Endothelial cell of umbilical vein (primary cell): ENCODE data around the gene MSH3. TPM values are rescaled to one million over a fixed set of nuclear protein-coding genes. Genes with fewer than 3 reads are reported as not detected.

Experiments used
- BruUV-seq: library from RNA; stranded (reverse); fragments of 400-500 nt; replicated peaks from 2 replicates; lab custom pipeline; 2021; lab: Mats Ljungman, UMichigan
- CTCF ChIA-PET: fragments of 300-600, 350-600 bp; sonication (Branson Sonifier 250); formaldehyde crosslinking; loops from one replicate; lab custom pipeline; 2021; ENCODE audit warnings: antibody characterized with exemption, inconsistent platforms; lab: Charles Lee
- POLR2A ChIA-PET: fragments of 300-600, 350-600 bp; sonication (Branson Sonifier 250); formaldehyde crosslinking; loops from one replicate; lab custom pipeline; 2021; ENCODE audit warnings: antibody characterized with exemption, inconsistent platforms; lab: Charles Lee
- DNase-seq: peaks from one replicate; pipeline ENCODE4 v3.0.0-alpha.2; 2011; ENCODE audit warnings: low read depth, low spot score
- FAIRE-seq: peaks from 2 replicates; lab custom pipeline; 2011; peaks lifted over from hg19 to GRCh38; lab: Jason Lieb, UNC
- H2AFZ ChIP-seq: 2 replicates; pipeline ENCODE4 v1.6.0; 2012; ENCODE audit warnings: low read depth, low read length, control low read depth, inconsistent platforms
- H3K27ac ChIP-seq: 2 replicates; pipeline ENCODE4 v1.5.1; 2011; ENCODE audit warnings: low read depth, mild to moderate bottlenecking, control low read depth, low read length, moderate library complexity; ENCODE audit not compliant: insufficient read depth
- H3K27me3 ChIP-seq, 2 experiments: 2 replicates each; pipeline versions ENCODE4 v1.6.0 to v1.6.1; 2011; ENCODE audit warnings: low read length in 2 of 2, mixed read lengths in 1 of 2; ENCODE audit not compliant: control insufficient read depth in 2 of 2, insufficient read depth in 2 of 2
- H3K36me3 ChIP-seq, 2 experiments: 2 replicates in 1 of 2; 3 replicates in 1 of 2; pipeline ENCODE4 v1.5.1; 2011; ENCODE audit warnings: low read length in 2 of 2, mild to moderate bottlenecking in 1 of 2, moderate library complexity in 1 of 2; ENCODE audit not compliant: control insufficient read depth in 2 of 2, insufficient read depth in 2 of 2; ENCODE audit errors: extremely low read depth in 1 of 2
- H3K4me1 ChIP-seq: 3 replicates; pipeline ENCODE4 v1.5.1; 2011; ENCODE audit warnings: mild to moderate bottlenecking, low read length; ENCODE audit not compliant: control insufficient read depth, insufficient read depth; ENCODE audit errors: extremely low read depth
- H3K4me2 ChIP-seq: 2 replicates; pipeline ENCODE4 v1.6.1; 2011; ENCODE audit warnings: low read length, control low read depth, mixed read lengths; ENCODE audit not compliant: insufficient read depth
- H3K4me3 ChIP-seq, 3 experiments: fragments of 200-600 bp in 1 of 3; sonication (generic), shearing (Covaris generic) in 1 of 3; replicated peaks in 1 of 3; 2 replicates each; pipeline ENCODE4 v1.5.1; 2011 to 2016; ENCODE audit warnings: control low read depth in 3 of 3, low read length in 3 of 3, mild to moderate bottlenecking in 2 of 3, inconsistent platforms in 1 of 3, low read depth in 1 of 3, moderate library complexity in 1 of 3; ENCODE audit not compliant: insufficient read depth in 1 of 3
- H3K79me2 ChIP-seq: 2 replicates; pipeline ENCODE4 v1.6.0; 2012; ENCODE audit warnings: low read length, inconsistent platforms; ENCODE audit not compliant: control insufficient read depth, insufficient read depth
- H3K9ac ChIP-seq: replicated peaks from 2 replicates; pipeline ENCODE3; 2011; ENCODE audit warnings: low read length, control low read depth; ENCODE audit not compliant: insufficient read depth; ENCODE audit errors: extremely low read depth
- H3K9me1 ChIP-seq: replicated peaks from 3 replicates; pipeline ENCODE4 v1.6.0; 2011; ENCODE audit warnings: mild to moderate bottlenecking, low read length; ENCODE audit not compliant: control insufficient read depth, insufficient read depth; ENCODE audit errors: extremely low read depth
- H3K9me3 ChIP-seq: replicated peaks from 2 replicates; pipeline ENCODE4 v1.5.1; 2012; ENCODE audit warnings: low read length, inconsistent platforms; ENCODE audit not compliant: control insufficient read depth, insufficient read depth
- H4K20me1 ChIP-seq: replicated peaks from 2 replicates; pipeline ENCODE3; 2011; ENCODE audit warnings: mild to moderate bottlenecking, low read length; ENCODE audit not compliant: control insufficient read depth, insufficient read depth; ENCODE audit errors: extremely low read depth
- EZH2 ChIP-seq: IDR thresholded peaks from 2 replicates; pipeline ENCODE4 v1.6.1; 2012; ENCODE audit warnings: borderline replicate concordance, low read depth, mild to moderate bottlenecking, moderate library complexity, low read length, inconsistent platforms; ENCODE audit not compliant: severe bottlenecking
- FOS ChIP-seq: IDR thresholded peaks from 2 replicates; pipeline ENCODE4 v1.6.1; 2011; ENCODE audit warnings: mild to moderate bottlenecking, low read length, moderate library complexity, borderline replicate concordance; ENCODE audit not compliant: insufficient read depth
- GATA2 ChIP-seq: IDR thresholded peaks from 2 replicates; pipeline ENCODE4 v1.7.0; 2011; ENCODE audit warnings: low read depth, mild to moderate bottlenecking, moderate library complexity, mixed read lengths, low read length; ENCODE audit not compliant: insufficient read length, insufficient read depth
- JUN ChIP-seq: IDR thresholded peaks from 2 replicates; pipeline ENCODE4 v1.6.1; 2011; ENCODE audit warnings: borderline replicate concordance, low read depth; ENCODE audit not compliant: insufficient read length, insufficient read depth
- MYC ChIP-seq: IDR thresholded peaks from one replicate; pipeline ENCODE4 v1.6.1; 2011; ENCODE audit warnings: mild to moderate bottlenecking, low read depth, low read length
- POLR2A ChIP-seq: IDR thresholded peaks from 2 replicates; pipeline ENCODE4 v1.6.1; 2012; ENCODE audit warnings: low read depth, mild to moderate bottlenecking, control low read depth, low read length
- POLR2AphosphoS5 ChIP-seq: IDR thresholded peaks from 2 replicates; pipeline ENCODE4 v1.6.1; 2012; ENCODE audit warnings: low read depth, mild to moderate bottlenecking, control low read depth, low read length, moderate library complexity; ENCODE audit not compliant: insufficient read depth
- dilution Hi-C: fragments of 300-500 bp; cut with MboI; formaldehyde crosslinking; loops from one replicate; pipeline ENCODE4 v1.15.0; 2019; ENCODE audit warnings: low sequenced_read_pairs; ENCODE audit not compliant: extremely low pct_ligation_motif_present
- intact Hi-C: fragments of 100-400 bp; cut with micrococcal nuclease; formaldehyde crosslinking; loops from one replicate; pipeline ENCODE4 v1.10.0; 2022
- polyA plus RNA-seq, 4 experiments: library from polyadenylated mRNA; depleted of rRNA in 3 of 4; stranded (reverse) in 3 of 4; unstranded in 1 of 4; fragments of >200 nt; gene quantifications; 2 replicates each; pipeline versions ENCODE4 v1.2.1 to v1.2.3, GENCODE V29; 2011 to 2012; ENCODE audit warnings: missing spikeins in 1 of 4
- total RNA-seq: library from RNA; stranded (reverse); gene quantifications from 2 replicates; pipeline ENCODE4 v1.2.3, GENCODE V29; 2021
- TF ChIP-seq, protein P1 (sequence below): IDR thresholded peaks from 2 replicates; pipeline ENCODE4 v1.6.1; 2011; ENCODE audit not compliant: insufficient read depth, insufficient read length
- TF ChIP-seq, protein P2 (sequence below), 2 donors: IDR thresholded peaks; 1 replicate in 1 of 2; 2 replicates in 1 of 2; pipeline ENCODE4 v1.5.1; 2011; ENCODE audit warnings: low read length in 2 of 2, mild to moderate bottlenecking in 2 of 2, moderate library complexity in 2 of 2, control low read depth in 1 of 2, inconsistent platforms in 1 of 2, low read depth in 1 of 2; ENCODE audit not compliant: insufficient read depth in 1 of 2; ENCODE audit errors: extremely low read depth in 1 of 2

Gene MSH3
- total and polyA plus RNA-seq, 2 donors (not counting 3 experiments of a cell fraction or from before 2014, with no cell fraction given), result 2.0 to 13.0 TPM

DNA sequence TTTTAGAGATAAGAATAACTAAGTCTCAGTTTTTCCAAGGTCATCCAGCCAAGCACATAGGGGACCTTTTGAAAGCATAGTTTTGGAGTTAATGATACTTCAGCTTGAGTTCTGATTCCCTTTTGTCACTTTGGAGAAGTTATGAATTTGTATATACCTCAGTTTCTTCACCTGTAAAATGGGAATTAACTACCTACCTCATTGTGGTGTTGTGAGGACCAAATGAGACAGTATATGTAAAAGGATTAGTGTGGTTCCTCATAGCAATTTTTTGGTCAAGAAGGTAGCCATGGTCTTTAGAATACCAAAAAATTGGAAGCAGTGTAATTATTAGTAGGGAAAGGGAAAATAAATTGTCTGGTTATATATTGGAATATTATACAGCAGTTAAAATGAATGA is 98.0 kb downstream of the MSH3 start:
- Histone ChIP-seq H3K27ac (no peak overlapping the region), H3K4me1 (no peaks in the 10 kb centered on the region), H3K9me1 (no peaks in the 10 kb centered on the region), H3K4me2 (no peak overlapping the region), H2AFZ (no peak overlapping the region), H4K20me1 (no peaks in the 10 kb centered on the region), H3K9ac (no peak overlapping the region), H3K9me3 (no peaks in the 10 kb centered on the region), H3K27me3 (no peaks in the 10 kb centered on the region), H3K4me3 (no peak overlapping the region), H3K36me3 (no peaks in the 10 kb centered on the region), H3K79me2 (no peaks in the 10 kb centered on the region)
- no TSS peak for BruUV-seq
- ChIA-PET CTCF (no interaction called here), POLR2A (no interaction called here)
- dilution Hi-C loops (no loop called here), intact Hi-C loops (no loop called here)
- DNase-seq (no peak), FAIRE-seq (no peak)
- TF ChIP-seq EZH2, result no peak
- TF ChIP-seq MYC, result no peak
- no peak for TF ChIP-seq POLR2A

DNA sequence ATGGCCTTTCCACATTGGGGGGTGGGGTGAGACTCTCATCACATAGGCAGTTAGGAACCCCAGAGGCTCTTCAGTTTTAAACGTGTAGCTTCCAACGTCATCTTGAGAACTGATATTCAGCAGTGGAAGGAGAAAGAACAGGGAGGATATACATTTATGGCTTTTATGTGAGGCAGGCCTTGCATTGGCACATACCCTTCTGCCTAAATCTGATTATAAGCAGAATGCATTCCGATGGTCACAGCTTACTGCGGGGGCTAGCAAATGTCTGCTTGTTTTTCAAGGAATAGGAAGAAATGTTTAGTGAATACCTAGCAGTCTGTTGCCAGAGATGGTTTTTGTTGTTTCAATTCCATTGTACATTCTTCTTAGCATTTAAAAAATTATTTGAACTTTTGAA is 99.3 kb downstream of the MSH3 start:
- ChIA-PET POLR2A (no interaction called here), CTCF (interaction anchor here (1.0 kb wide), 1 partner anchor 12 kb away, joined by 3 read pairs; no protein-coding TSS in a partner anchor)
- no peak overlapping the region for H3K27ac ChIP-seq
- no peaks in the 10 kb centered on the region for H3K79me2 ChIP-seq
- no peaks in the 10 kb centered on the region for H3K36me3 ChIP-seq
- no peaks in the 10 kb centered on the region for H3K4me1 ChIP-seq
- no peak overlapping the region for H2AFZ ChIP-seq
- H3K9me1 ChIP-seq, result no peaks in the 10 kb centered on the region
- no TSS peak for BruUV-seq
- H3K9me3 ChIP-seq, result no peaks in the 10 kb centered on the region
- FAIRE-seq, result no peak
- DNase-seq, result no peak
- H3K4me2 ChIP-seq, result no peak overlapping the region
- no peak for TF ChIP-seq POLR2AphosphoS5
- TF ChIP-seq MYC, result no peak
- TF ChIP-seq, protein P1, sequence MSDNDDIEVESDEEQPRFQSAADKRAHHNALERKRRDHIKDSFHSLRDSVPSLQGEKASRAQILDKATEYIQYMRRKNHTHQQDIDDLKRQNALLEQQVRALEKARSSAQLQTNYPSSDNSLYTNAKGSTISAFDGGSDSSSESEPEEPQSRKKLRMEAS, result no peak
- TF ChIP-seq FOS, result no peak
- no peak for TF ChIP-seq POLR2A
- TF ChIP-seq GATA2, result no peak
- TF ChIP-seq JUN, result no peak
- TF ChIP-seq EZH2, result no peak
- TF ChIP-seq, protein P2, sequence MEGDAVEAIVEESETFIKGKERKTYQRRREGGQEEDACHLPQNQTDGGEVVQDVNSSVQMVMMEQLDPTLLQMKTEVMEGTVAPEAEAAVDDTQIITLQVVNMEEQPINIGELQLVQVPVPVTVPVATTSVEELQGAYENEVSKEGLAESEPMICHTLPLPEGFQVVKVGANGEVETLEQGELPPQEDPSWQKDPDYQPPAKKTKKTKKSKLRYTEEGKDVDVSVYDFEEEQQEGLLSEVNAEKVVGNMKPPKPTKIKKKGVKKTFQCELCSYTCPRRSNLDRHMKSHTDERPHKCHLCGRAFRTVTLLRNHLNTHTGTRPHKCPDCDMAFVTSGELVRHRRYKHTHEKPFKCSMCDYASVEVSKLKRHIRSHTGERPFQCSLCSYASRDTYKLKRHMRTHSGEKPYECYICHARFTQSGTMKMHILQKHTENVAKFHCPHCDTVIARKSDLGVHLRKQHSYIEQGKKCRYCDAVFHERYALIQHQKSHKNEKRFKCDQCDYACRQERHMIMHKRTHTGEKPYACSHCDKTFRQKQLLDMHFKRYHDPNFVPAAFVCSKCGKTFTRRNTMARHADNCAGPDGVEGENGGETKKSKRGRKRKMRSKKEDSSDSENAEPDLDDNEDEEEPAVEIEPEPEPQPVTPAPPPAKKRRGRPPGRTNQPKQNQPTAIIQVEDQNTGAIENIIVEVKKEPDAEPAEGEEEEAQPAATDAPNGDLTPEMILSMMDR (IDR thresholded peaks at IDR 0.05; ENCODE audit: extremely low read depth in 1 of 2, insufficient read depth in 1 of 2, low read depth in 1 of 2, low read length in 2 of 2), result no peak
- H4K20me1 ChIP-seq, result no peaks in the 10 kb centered on the region
- intact Hi-C loops, result no loop called here
- no peak overlapping the region for H3K9ac ChIP-seq
- H3K27me3 ChIP-seq, result no peaks in the 10 kb centered on the region
- H3K4me3 ChIP-seq, result no peak overlapping the region
- dilution Hi-C loops, result no loop called here
